D721Med (cell line): ENCODE data around the gene CDH4.

Experiments used
- DNase-seq: peaks from one replicate; pipeline ENCODE4 v3.0.0; 2011; ENCODE audit warnings: low spot score; ENCODE audit not compliant: insufficient read length
- FAIRE-seq: peaks from 2 replicates; lab custom pipeline; 2011; peaks lifted over from hg19 to GRCh38; lab: Jason Lieb, UNC
- TF ChIP-seq, protein P1 (sequence below): IDR thresholded peaks from 2 replicates; pipeline ENCODE4 v1.5.1; 2012; ENCODE audit warnings: mild to moderate bottlenecking, control low read depth; ENCODE audit not compliant: insufficient read depth; ENCODE audit errors: missing control alignments

Gene CDH4

DNA sequence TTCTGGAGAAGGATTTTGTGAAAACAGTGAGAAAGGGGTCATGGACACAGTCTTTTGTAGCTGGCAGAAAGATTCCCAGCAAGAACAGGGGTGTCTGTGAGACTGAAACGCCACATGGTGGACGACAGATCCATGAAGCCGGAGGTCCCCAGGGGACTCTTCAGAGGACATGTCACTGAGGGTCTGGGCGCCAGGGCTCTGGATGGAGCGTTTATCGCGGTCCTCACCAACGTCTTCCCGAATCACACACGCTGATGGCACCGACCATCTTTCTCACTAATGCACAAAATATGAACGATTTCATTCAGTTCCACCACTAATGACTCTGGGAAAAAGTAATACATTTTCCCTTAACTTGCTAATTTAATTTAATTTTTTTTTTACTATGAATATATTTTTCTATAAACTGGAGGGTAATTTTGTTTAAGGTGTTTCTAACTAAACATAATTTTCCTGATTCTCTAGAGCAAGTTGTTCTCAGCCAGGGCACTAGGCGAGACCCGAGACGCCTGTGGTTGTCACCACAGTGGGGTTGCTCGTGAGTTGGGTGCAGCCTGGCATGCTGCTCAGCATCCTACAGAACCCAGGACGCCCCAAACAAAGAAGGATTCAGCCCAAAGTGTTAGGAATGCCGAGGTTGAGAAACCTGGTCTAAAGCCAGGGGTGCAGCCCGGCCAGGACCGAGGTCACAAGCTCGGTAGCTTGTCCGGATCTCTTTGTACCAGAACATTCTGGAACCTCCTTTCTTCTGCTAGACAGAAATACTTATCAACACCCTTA, 507.4 kb downstream of the CDH4 start:
- TF ChIP-seq, protein P1, sequence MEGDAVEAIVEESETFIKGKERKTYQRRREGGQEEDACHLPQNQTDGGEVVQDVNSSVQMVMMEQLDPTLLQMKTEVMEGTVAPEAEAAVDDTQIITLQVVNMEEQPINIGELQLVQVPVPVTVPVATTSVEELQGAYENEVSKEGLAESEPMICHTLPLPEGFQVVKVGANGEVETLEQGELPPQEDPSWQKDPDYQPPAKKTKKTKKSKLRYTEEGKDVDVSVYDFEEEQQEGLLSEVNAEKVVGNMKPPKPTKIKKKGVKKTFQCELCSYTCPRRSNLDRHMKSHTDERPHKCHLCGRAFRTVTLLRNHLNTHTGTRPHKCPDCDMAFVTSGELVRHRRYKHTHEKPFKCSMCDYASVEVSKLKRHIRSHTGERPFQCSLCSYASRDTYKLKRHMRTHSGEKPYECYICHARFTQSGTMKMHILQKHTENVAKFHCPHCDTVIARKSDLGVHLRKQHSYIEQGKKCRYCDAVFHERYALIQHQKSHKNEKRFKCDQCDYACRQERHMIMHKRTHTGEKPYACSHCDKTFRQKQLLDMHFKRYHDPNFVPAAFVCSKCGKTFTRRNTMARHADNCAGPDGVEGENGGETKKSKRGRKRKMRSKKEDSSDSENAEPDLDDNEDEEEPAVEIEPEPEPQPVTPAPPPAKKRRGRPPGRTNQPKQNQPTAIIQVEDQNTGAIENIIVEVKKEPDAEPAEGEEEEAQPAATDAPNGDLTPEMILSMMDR: no peak
- DNase-seq (no peak), FAIRE-seq (no peak)

DNA sequence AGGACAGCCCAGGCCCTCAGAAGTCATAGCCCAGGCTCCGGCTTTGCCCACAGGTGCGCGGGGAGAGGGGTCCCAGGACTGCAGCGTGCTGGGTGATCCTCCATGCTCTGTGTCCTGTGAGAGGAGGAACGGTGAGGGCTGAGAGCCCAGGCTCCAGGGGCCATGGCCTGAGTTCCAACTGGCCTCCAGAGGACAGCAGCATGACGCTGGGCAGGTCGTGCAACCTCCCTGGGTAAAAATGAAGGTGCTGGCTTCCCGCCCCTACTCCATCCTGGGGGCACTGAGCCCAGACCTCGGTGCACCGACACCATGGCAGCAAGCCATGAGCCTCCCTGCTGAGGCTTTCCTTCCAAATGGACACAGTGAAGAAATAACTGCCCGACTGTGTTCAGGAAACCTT, 508.3 kb downstream of the CDH4 start:
- no peak for FAIRE-seq
- TF ChIP-seq, protein P1: no peak
- no peak for DNase-seq

DNA sequence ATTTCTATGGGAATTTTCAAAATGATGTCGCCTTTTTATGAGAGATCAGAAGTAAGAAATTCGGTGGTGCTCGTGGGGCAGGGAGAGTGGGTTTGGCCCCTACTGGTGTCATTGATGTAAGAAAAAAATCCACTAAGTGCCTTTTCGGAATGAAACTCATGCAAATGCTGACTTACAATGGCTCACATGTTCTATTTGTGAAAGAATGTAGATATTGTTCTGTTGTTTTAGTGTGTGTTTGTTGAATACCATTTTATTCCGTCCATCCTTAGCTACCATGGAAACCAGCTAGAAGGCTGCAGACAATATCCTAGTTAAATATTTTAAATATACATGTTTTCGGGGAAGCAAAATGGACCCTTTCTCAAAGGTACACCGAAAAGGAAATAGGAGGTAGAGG, 508.7 kb downstream of the CDH4 start:
- no peak for FAIRE-seq
- DNase-seq: no peak
- TF ChIP-seq, protein P1: no peak

DNA sequence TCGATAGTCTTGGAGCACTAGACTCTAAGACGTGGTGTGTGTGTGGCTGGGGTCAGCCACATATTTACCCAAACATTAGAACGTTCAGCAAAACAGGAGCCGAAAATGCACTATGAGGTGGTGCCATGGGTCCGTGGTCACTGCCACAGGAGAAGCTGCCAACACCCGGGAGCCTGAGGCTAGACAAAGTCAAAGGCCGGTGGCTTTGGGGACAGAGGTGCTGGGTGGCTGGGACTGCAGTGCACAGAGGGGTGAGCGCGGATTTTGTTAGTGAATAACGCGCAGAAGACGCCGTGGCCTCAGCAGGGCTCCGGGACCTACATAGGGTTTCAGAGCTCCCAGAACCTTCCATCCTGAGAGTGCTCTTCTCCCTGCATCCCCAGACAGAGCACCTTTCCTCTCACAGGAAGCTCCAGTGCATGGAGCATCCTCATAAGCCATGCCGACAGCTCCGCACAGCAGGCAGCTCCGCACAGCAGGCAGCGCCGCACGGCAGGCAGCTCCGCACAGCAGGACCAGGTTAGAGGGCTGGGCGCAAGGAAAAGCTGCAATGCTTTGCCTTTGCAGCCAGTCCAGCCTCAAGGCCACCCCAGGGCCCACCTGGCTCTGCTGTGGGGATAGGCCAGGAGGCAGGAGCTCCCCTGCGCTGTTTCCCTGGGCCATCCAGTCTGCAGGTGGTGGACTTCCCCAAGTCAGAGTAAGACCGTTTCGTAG, 509.5 kb downstream of the CDH4 start:
- TF ChIP-seq, protein P1: no peak
- DNase-seq (no peak), FAIRE-seq (no peak)

DNA sequence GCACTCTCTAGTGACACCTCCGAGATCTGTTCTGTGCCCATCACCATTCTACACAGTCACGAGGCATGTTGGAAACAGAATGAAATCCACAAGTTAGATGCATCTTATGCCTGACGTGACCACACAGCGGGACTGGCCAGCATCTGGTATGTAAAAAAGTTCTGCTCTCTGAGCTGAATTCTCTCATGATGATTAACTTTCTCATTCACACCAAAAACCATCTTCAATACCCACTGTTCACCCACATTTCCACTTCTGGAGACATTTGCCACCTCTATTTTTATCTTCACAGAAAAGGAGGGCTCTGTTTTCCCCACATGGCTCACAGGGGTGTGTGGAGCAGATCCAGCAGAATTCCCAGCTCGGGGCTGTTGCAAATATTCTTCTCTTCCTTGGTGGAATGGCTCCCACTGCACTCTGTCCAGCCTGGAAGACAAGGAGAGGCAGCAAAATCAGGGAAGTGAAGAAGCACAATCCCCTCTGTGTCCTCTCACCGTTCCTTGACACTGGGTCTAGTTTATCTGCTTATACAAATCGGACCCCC, 510.2 kb downstream of the CDH4 start:
- DNase-seq: no peak
- FAIRE-seq: no peak
- TF ChIP-seq, protein P1: no peak

DNA sequence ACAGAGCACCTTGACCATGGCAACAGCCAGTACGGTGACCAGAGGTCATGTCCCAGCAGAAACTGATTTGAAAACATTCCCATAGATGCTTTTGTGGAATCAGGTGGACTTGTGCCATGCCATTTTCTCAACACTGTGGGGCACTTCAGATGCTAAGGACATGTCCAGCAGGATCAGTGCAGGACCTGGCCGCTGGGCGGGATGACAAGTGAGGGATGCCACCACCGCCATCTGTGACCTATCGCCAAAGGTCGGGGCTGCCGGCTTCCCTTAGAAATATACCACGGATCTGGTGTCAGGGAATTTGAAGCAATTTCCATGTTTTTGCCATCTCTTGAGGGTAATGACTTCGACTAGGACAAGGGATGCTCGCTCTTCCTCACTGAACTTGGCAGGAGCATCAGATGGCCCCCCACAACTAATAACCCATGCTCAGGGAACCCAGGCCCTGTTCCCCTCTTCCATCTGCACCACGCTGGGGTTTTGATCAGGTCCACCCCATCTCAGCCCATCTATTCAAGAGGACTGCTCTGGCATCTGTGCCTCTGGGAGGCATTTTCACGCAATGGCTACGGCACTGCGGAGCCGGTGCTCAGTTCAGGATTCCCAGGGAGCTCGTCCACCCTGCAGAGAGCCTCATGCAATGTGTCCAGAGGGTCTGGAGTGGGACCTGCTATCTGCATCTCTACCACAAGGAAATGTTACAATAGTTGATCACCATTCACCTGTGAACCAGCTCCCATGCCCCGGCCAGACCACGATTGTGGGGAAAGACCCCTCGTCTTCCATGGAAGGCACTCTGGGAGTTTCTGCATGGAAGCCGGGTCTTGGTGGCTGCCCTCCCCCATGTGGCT, 511.1 kb downstream of the CDH4 start:
- DNase-seq (no peak), FAIRE-seq (no peak)
- TF ChIP-seq, protein P1: no peak
